ENCODE results near the gene RRN3. TPM values are rescaled to one million over a fixed set of nuclear protein-coding genes. Genes with fewer than 3 reads are reported as not detected.
"Not testable (repeated sequence)": the region's sequence is repeated elsewhere in the genome, so short reads cannot be mapped to it uniquely, and the experiment has no call there.

RRN3 gene
- total RNA-seq, 8 experiments from 2014 or later = 35.9 to 52.2 (median 44.6) TPM

DNA sequence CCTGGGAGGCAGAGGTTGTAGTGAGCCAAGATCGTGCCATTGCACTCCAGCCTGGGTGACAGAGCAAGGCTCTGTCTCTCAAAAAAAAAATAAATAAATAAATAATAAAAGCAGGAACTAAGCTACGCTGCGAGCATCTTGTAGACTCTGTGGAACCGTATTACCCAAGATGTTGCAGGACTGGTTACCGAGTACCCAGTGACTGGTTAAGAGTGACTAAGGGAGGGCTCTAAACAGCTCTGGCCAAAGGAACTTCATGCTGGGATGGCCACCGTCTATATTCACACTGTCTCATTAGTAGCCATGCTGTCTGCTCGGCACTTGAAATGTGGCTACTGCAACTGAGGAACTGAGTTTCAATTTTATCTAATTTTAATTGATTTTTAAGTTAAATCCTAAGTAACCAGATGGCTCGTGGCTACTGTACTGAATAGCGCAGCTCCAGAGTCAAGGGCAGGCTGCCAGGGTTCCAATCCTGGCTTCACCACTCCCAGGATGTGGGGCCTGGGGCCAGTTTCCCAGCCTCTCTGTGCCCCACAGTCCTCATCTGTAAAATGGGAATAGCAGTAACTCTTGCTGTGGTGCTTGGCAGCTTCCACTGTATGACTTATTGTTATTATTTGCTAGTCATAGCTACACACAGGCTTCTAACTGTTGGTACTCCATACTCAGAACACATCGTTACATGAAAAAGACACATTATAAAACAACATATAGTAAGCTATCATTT is 41.2 kb downstream of the RRN3 start:
- H3K4me3 ChIP-seq = no peak overlapping the region
- H3K4me1 ChIP-seq (replicated peaks in 1 of 2) = no peaks in the 10 kb centered on the region
- 40 to 100% (median 81%) methylated on average over 1 to 10 of the region's 10 CpGs; no CpG with 5 or more reads in 1 of the 10 experiments for WGBS, 10 experiments
- H3K27ac ChIP-seq = no peak overlapping the region
- in situ Hi-C loops (cut with MboI; ENCODE audit: low pct_unique_long_range_greater_than_20kb in 2 of 9, low sequenced_read_pairs in 9 of 9, unreplicated experiment in 9 of 9) = no loop called here
- ATAC-seq (replicated peaks in 6 of 8) = no peak

DNA sequence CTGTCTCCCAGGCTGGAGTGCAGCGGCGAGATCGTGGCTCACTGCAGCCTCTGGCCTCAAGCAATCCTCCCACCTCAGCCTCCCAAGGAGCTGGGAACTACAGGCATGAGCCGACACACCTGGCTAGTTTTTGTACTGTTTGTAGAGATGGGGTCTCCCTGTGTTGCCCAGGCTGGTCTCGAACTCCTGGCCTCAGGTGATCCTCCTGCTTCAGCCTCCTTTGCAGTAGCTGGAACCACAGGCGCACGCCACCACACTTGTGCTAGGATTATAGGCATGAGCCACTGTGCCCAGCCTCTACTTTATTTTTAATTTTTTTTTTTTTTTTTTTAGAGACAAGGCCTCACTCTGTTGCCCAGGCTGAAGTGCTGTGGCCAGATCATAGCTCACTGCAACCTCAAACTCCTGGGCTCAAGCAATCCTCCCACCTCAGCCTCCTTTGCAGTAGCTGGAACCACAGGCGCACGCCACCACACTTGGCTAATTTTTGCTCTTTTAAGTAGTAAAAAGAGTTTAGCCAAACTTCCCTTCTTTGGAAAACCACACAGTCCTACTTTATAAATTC is 42.6 kb downstream of the RRN3 start:
- 88 to 100% (median 94%) methylated on average over 2 to 8 of the region's 9 CpGs; no CpG with 5 or more reads in 1 of the 10 experiments for WGBS, 10 experiments
- in situ Hi-C loops (cut with MboI; ENCODE audit: low pct_unique_long_range_greater_than_20kb in 2 of 9, low sequenced_read_pairs in 9 of 9, unreplicated experiment in 9 of 9) = no loop called here
- Histone ChIP-seq H3K4me1 (replicated peaks in 1 of 2) (no peaks in the 10 kb centered on the region), H3K27ac (no peak overlapping the region), H3K4me3 (no peak overlapping the region)
- ATAC-seq (replicated peaks in 6 of 8) = no peak

DNA sequence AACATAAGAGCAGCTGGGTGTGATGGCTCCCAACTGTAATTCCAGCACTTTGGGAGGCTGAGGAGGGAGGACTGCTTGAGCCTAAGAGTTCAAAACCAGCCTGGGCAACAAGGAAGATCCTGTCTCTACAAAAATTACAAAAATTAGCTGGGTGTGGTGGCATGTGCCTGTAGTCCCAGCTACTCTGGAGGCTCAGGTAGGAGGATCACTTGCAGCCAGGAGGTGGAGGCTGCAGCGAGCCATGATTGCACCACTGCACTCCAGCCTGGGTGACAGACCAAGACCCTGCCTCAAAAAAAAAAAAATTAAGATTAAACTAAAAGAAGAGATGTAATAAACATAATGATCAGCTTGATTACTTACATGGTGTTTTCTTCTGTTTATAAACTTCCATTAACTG is 43.6 kb downstream of the RRN3 start:
- ATAC-seq (replicated peaks in 6 of 8); H3K27ac ChIP-seq; H3K4me1 ChIP-seq (replicated peaks in 1 of 2); in situ Hi-C loops (cut with MboI; ENCODE audit: low pct_unique_long_range_greater_than_20kb in 2 of 9, low sequenced_read_pairs in 9 of 9, unreplicated experiment in 9 of 9); H3K4me3 ChIP-seq: not testable (repeated sequence)
- 60 to 100% (median 100%) methylated on average over 1 of the region's 1 CpG; no CpG with 5 or more reads in 4 of the 10 experiments for WGBS, 10 experiments

DNA sequence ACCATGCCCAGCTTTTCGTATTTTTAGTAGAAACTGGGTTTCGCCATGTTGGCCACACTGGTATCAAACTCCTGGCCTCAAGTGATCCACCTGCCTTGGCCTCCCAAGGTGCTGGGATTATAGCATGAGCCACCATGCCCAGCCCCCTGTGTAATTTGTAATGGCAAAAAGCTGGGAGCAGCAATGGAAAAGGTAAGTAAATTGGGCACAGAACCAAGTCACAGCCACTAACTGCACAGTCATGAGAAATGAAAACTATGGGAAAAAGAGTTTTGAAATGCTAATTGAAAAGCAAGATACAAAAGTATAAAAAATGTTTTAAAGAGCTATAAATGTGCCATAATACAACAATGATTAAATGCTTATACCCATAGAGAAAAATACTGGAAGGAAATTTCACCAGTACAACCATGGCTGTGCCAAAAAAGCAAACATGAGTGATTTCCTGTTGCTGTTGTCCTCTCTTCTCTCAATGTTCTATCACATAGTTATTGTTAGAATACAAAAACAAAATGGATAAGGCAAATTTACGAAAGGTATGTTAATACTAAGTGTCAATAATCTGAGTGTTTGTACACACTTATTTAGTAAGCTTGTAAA is 44.4 kb downstream of the RRN3 start:
- in situ Hi-C loops (cut with MboI; ENCODE audit: low pct_unique_long_range_greater_than_20kb in 2 of 9, low sequenced_read_pairs in 9 of 9, unreplicated experiment in 9 of 9) = no loop called here
- no peaks in the 10 kb centered on the region for H3K4me1 ChIP-seq (replicated peaks in 1 of 2)
- 82 to 100% (median 98%) methylated on average over 1 to 3 of the region's 3 CpGs for WGBS, 10 experiments
- H3K4me3 ChIP-seq = no peak overlapping the region
- H3K27ac ChIP-seq = no peak overlapping the region
- no peak for ATAC-seq (replicated peaks in 6 of 8)

DNA sequence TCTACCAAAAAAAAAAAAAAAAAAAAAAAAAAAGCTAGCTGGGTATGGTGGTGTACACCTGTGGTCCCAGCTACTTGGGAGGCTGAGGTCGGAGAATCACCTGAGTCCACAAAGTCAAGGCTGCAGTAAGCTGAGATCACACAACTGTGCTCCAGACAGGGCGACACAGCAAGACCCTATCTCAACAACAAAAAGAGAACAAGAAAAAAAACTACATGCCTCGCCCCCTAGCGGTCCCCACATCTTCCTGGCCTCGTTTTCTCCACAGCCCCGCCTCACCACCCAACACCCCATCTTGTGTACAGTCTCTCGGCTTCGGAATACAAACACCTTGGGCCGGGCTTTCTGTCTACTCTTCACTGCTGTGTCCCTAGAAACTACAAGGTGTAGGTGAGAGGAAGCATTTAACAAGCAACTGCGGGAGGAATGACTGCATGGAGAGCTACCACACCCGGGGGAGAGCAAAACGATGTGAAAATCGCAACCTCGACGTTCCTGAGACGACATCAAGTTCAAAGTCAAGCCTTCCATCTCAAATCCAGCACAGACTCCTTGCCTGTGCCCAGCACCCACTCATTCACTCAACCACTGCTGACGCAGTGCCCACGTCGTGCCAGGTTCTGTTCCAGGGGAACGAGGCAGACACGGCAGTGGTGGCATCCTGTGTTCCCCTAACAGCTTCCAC is 47.2 kb downstream of the RRN3 start:
- no peaks in the 10 kb centered on the region for H3K4me1 ChIP-seq (replicated peaks in 1 of 2)
- no peak overlapping the region for H3K4me3 ChIP-seq
- in situ Hi-C loops (cut with MboI; ENCODE audit: low pct_unique_long_range_greater_than_20kb in 2 of 9, low sequenced_read_pairs in 9 of 9, unreplicated experiment in 9 of 9) = no loop called here
- ATAC-seq (replicated peaks in 6 of 8) = no peak
- no peak overlapping the region for H3K27ac ChIP-seq
- WGBS, 10 experiments = 60 to 100% (median 88%) methylated on average over 1 to 9 of the region's 21 CpGs

DNA sequence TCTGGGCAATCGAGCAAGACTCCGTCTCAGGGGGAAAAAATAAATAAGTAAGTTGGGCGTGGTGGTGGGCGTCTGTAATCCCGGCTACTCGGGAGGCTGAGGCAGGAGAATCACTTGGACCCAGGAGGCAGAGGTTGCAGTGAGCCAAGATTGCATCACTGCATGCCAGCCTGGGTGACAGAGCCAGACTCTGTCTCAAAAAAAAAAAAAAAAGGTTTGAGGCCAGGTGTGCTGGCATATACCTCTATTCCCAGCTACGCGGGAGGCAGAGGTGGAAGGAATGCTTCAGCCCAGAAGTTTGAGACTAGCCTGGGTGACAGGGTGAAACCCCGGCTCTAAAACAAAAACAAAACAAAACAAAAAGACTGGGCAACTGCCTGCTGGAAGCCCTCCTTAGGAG is 48.8 kb downstream of the RRN3 start:
- H3K27ac ChIP-seq; H3K4me3 ChIP-seq; in situ Hi-C loops (cut with MboI; ENCODE audit: low pct_unique_long_range_greater_than_20kb in 2 of 9, low sequenced_read_pairs in 9 of 9, unreplicated experiment in 9 of 9); H3K4me1 ChIP-seq (replicated peaks in 1 of 2); ATAC-seq (replicated peaks in 6 of 8): not testable (repeated sequence)
- whole genome bisulfite sequencing, 10 experiments = 52 to 100% (median 91%) methylated on average over 1 to 9 of the region's 9 CpGs; no CpG with 5 or more reads in 2 of the 10 experiments

DNA sequence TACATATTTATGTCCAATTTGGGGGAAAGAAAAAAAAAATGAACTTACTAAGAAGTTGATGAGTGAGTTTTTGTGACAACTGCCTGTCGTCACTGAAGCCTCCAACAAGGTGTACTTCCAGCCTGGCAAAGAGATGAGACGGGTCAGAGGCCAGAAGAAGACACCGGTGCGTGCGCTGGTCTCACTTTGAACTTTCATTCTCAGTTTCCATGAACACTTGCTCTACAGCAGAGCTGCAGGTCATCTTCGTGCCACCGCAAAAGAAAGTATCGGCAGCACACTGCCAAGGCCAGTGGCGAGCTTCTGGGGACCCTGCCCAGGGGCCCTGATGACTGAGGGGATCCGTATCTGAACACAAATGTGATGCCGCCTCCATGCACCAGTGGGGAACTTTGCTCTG is 49.8 kb downstream of the RRN3 start:
- 60 to 100% (median 97%) methylated on average over 1 to 10 of the region's 11 CpGs; no CpG with 5 or more reads in 3 of the 10 experiments for WGBS, 10 experiments
- Histone ChIP-seq H3K4me1 (replicated peaks in 1 of 2) (no peaks in the 10 kb centered on the region), H3K4me3 (no peak overlapping the region), H3K27ac (no peak overlapping the region)
- ATAC-seq (replicated peaks in 6 of 8) = no peak
- in situ Hi-C loops (cut with MboI; ENCODE audit: low pct_unique_long_range_greater_than_20kb in 2 of 9, low sequenced_read_pairs in 9 of 9, unreplicated experiment in 9 of 9) = no loop called here

DNA sequence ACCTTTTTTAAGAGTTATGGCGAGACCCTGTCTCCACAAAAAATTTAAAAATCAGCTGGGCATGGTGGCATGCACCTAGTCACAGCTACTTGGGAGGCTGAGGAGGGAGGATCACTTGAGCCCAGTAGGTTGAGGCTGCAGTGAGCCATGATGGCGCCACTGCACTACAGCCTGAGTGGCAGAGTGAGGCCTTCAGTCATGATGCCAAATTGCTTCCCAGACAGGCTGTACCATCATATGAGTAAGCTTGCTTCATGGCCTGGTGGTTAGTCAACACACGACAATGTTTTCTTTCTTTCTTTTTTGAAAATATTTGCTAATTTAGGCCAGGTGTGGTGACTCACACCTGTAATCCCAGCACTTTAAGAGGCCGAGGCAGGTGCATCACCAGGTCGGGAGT is 50.7 kb downstream of the RRN3 start:
- in situ Hi-C loops (cut with MboI; ENCODE audit: low pct_unique_long_range_greater_than_20kb in 2 of 9, low sequenced_read_pairs in 9 of 9, unreplicated experiment in 9 of 9) = no loop called here
- Histone ChIP-seq H3K4me1 (replicated peaks in 1 of 2) (no peaks in the 10 kb centered on the region), H3K4me3 (no peak overlapping the region), H3K27ac (no peak overlapping the region)
- no peak for ATAC-seq (replicated peaks in 6 of 8)
- WGBS, 10 experiments = 63 to 95% (median 90%) methylated on average over 1 to 3 of the region's 5 CpGs; no CpG with 5 or more reads in 5 of the 10 experiments

DNA sequence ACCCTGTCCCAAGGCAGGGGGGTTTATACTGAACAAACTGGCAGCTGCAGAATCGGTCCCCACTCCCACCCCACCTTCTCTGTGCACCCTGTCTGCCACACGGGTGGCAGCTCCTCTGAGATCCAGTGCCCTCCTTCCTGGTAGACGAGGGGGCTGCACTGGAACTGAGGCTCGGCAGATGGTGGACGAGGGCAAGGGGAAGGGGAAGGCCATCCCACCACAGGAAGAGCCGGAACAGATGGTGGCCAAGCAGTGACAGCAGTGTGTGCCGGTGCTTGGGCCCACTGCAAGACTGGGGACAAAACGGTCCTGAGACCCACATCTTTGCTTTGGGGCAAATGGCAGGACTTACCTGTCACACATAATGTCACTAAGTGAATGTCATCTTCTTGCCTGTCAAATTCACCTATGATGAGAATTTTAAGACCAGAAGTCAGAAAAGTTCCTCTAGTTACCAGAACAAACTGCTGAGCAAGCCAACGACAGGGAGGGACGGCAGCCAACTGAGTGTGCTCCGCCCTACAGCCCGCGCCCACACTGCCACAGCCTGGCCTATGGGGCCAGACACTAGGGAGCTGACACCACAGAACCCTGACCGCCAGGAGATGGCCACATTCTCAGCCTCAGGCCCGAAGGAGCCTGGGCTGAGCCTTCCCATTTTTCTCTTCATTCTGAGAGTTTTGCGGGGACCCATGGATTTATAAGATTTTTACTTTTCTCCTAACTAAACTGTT is 52.6 kb downstream of the RRN3 start:
- WGBS, 10 experiments = 0 to 100% (median 76%) methylated on average over 1 to 6 of the region's 16 CpGs; no CpG with 5 or more reads in 1 of the 10 experiments
- H3K4me1 ChIP-seq (replicated peaks in 1 of 2) = no peaks in the 10 kb centered on the region
- in situ Hi-C loops (cut with MboI; ENCODE audit: low pct_unique_long_range_greater_than_20kb in 2 of 9, low sequenced_read_pairs in 9 of 9, unreplicated experiment in 9 of 9) = no loop called here
- ATAC-seq (replicated peaks in 6 of 8) = peak; percentile 61 to 99 (median 78)
- H3K4me3 ChIP-seq = no peak overlapping the region
- no peak overlapping the region for H3K27ac ChIP-seq

DNA sequence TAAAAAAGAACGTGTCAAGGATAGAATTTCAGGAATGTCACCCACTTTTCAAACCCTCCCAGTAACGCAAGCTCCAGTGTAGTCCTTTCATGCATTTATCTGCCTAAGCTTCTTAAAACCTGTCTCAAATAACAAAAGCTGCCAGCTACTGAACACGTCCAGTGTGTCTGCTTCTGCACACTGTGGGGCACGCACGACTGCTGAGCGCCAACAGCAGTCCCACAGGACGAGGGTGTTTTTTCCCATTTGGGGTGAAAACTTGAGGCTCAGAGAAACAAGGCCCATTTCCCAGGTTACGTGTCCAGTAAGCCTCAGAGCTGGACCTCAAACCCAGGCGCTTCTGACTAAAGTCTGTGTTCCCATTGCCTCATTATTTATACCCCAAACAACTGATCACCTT is 55.4 kb downstream of the RRN3 start:
- no peaks in the 10 kb centered on the region for H3K4me1 ChIP-seq (replicated peaks in 1 of 2)
- ATAC-seq (replicated peaks in 6 of 8) = no peak
- 58 to 94% (median 87%) methylated on average over 3 to 9 of the region's 9 CpGs; no CpG with 5 or more reads in 2 of the 10 experiments for WGBS, 10 experiments
- in situ Hi-C loops (cut with MboI; ENCODE audit: low pct_unique_long_range_greater_than_20kb in 2 of 9, low sequenced_read_pairs in 9 of 9, unreplicated experiment in 9 of 9) = no loop called here
- no peak overlapping the region for H3K4me3 ChIP-seq
- no peak overlapping the region for H3K27ac ChIP-seq

DNA sequence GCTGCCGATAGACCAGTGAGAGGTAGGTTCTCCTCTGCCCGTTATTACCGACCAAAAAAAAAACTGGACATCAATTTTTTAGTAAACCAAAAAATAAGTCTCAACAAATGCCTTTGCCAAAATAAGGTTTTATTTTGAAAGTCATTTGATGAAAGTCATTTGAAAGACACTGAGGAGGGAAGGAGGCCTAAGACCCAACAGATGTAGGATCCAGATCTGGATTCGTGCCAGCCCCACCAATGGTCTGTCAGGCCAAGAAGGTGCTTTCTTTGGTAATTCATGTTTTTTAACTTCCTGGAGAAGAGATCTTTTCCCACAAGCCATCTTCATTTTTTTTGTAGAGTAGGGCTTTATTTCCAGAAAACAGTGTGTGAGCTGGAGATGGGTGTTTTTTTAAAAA is 56.3 kb downstream of the RRN3 start:
- WGBS, 10 experiments = 60 to 96% (median 90%) methylated on average over 2 to 4 of the region's 4 CpGs; no CpG with 5 or more reads in 1 of the 10 experiments
- no peak overlapping the region for H3K4me3 ChIP-seq
- H3K27ac ChIP-seq = no peak overlapping the region
- no peaks in the 10 kb centered on the region for H3K4me1 ChIP-seq (replicated peaks in 1 of 2)
- in situ Hi-C loops (cut with MboI; ENCODE audit: low pct_unique_long_range_greater_than_20kb in 2 of 9, low sequenced_read_pairs in 9 of 9, unreplicated experiment in 9 of 9) = no loop called here
- no peak for ATAC-seq (replicated peaks in 6 of 8)

DNA sequence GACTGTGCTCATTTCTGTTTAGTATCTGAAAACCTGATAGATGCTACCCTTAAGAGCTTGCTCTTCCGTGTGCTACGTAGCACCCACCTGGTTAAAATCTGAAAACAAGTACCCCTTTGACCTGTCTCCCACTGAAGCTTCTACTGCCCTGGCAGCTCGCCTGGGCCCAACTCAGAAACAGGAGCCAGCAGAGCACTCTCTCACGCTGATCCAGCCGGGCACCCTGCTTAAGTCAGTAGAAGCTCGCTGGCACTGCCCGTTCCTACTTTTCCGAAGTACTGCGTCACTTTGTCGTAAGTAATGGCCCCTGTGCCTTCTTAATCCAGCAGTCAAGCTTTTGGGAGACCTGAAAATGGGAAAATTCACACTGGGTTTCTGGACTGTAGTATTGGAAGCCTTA is 57.1 kb downstream of the RRN3 start:
- no peak for ATAC-seq (replicated peaks in 6 of 8)
- 75 to 93% (median 87%) methylated on average over 2 to 9 of the region's 10 CpGs; no CpG with 5 or more reads in 3 of the 10 experiments for WGBS, 10 experiments
- H3K4me1 ChIP-seq (replicated peaks in 1 of 2) = no peaks in the 10 kb centered on the region
- in situ Hi-C loops (cut with MboI; ENCODE audit: low pct_unique_long_range_greater_than_20kb in 2 of 9, low sequenced_read_pairs in 9 of 9, unreplicated experiment in 9 of 9) = no loop called here
- H3K4me3 ChIP-seq = no peak overlapping the region
- no peak overlapping the region for H3K27ac ChIP-seq

All from motor neuron (in vitro differentiated cells).